Tibial nerve (tissue), 4 donors: ENCODE results near the gene ACSM3.

Experiments used
- CTCF ChIP-seq, 5 experiments: fragments of 200-600 bp in 3 of 5; fragments of 450-650 bp in 2 of 5; sonication (generic) in 3 of 5; IDR thresholded peaks; one replicate each; pipeline ENCODE4 v1.5.1; 2016 to 2019; ENCODE audit warnings: antibody characterized with exemption in 5 of 5, mild to moderate bottlenecking in 3 of 5, moderate library complexity in 2 of 5
- EP300 ChIP-seq, 2 donors: sonication (generic); formaldehyde crosslinking; IDR thresholded peaks; one replicate each; pipeline ENCODE4 v1.6.1; 2017; ENCODE audit warnings: antibody characterized with exemption in 2 of 2, mild to moderate bottlenecking in 1 of 2
- POLR2A ChIP-seq, 2 donors: fragments of 450-650 bp; IDR thresholded peaks; one replicate each; pipeline ENCODE4 v1.6.1; 2017; ENCODE audit warnings: antibody characterized with exemption in 2 of 2, mild to moderate bottlenecking in 2 of 2, moderate library complexity in 2 of 2

GRCh38 chr16:20844588-20844987, 80.8 kb downstream of the ACSM3 start:
- TF ChIP-seq CTCF (IDR thresholded peaks at IDR 0.05) = no peak
- TF ChIP-seq EP300 (IDR thresholded peaks at IDR 0.05) = no peak
- TF ChIP-seq POLR2A (IDR thresholded peaks at IDR 0.05) = no peak
